ENCODE measurements around the gene NINJ1.

DNA sequence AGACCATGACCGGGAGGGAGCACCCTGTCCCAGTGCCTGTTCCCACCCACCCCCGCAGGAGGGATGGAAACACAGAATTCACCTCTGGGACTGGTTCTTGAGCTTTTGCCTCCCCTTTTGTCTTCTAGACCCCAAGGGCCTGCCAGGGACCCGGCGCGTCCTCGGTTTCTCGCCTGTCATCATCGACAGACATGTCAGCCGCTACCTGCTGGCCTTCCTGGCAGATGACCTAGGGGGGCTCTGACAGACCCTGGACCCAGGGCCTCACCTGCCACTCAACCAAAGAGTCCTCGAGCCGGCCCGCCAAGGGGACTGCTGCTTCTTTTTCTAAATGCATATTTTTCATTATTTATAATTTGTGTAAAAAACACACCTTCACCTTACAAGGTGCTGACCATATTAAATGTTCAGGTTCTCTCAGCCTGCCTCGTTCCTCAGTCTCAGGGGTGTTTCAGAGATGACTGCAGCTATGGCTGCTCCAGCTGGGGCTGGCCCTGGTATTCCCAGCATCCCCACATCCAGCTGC, 21.1 kb downstream of the NINJ1 start:
- TF ChIP-seq, protein P1, sequence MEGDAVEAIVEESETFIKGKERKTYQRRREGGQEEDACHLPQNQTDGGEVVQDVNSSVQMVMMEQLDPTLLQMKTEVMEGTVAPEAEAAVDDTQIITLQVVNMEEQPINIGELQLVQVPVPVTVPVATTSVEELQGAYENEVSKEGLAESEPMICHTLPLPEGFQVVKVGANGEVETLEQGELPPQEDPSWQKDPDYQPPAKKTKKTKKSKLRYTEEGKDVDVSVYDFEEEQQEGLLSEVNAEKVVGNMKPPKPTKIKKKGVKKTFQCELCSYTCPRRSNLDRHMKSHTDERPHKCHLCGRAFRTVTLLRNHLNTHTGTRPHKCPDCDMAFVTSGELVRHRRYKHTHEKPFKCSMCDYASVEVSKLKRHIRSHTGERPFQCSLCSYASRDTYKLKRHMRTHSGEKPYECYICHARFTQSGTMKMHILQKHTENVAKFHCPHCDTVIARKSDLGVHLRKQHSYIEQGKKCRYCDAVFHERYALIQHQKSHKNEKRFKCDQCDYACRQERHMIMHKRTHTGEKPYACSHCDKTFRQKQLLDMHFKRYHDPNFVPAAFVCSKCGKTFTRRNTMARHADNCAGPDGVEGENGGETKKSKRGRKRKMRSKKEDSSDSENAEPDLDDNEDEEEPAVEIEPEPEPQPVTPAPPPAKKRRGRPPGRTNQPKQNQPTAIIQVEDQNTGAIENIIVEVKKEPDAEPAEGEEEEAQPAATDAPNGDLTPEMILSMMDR (IDR thresholded peaks at IDR 0.05), result no peak
- no peak for TF ChIP-seq EZH2 (IDR thresholded peaks at IDR 0.05; ENCODE audit: borderline replicate concordance, insufficient read depth, low read depth, low read length, poor library complexity, severe bottlenecking)
